DND-41 (cell line): Measurements from ENCODE around the gene ZNF22.

Experiments used
- ATAC-seq: fragments of 200-7000 bp; cut with Tn5 transposase; 3 replicates; pipeline ENCODE4 v1.9.1; 2021; ENCODE audit warnings: low read depth; ENCODE audit not compliant: insufficient read depth
- DNase-seq: peaks from one replicate; pipeline ENCODE4 v3.0.0-alpha.2; 2020
- H2AFZ ChIP-seq: 2 replicates; pipeline ENCODE4 v1.6.0; 2012; ENCODE audit warnings: low read depth, low read length
- H3K27ac ChIP-seq: 2 replicates; pipeline ENCODE4 v1.5.1; 2012; ENCODE audit warnings: low read length, inconsistent platforms
- H3K27me3 ChIP-seq: fragments of 200-600 bp; sonication (generic); 2 replicates; pipeline ENCODE4 v1.6.0; 2012; ENCODE audit warnings: low read length, mild to moderate bottlenecking, inconsistent platforms; ENCODE audit not compliant: insufficient read depth, poor library complexity
- H3K36me3 ChIP-seq: 2 replicates; pipeline ENCODE4 v1.5.1; 2012; ENCODE audit warnings: low read length, inconsistent platforms; ENCODE audit not compliant: insufficient read depth
- H3K4me1 ChIP-seq: 2 replicates; pipeline ENCODE4 v1.5.1; 2012; ENCODE audit warnings: mild to moderate bottlenecking, low read length; ENCODE audit not compliant: insufficient read depth
- H3K4me2 ChIP-seq: 2 replicates; pipeline ENCODE4 v1.6.0; 2012; ENCODE audit warnings: mild to moderate bottlenecking, moderate library complexity, low read length, inconsistent platforms; ENCODE audit not compliant: insufficient read depth
- H3K4me3 ChIP-seq, 2 experiments: fragments of 200-600 bp in 1 of 2; shearing (Covaris generic) in 1 of 2; 2 replicates each; pipeline ENCODE4 v1.5.1; 2012 to 2016; ENCODE audit warnings: inconsistent platforms in 2 of 2, low read length in 2 of 2, mild to moderate bottlenecking in 2 of 2, low read depth in 1 of 2, moderate library complexity in 1 of 2
- H3K79me2 ChIP-seq: 2 replicates; pipeline ENCODE4 v1.6.0; 2012; ENCODE audit warnings: low read length, inconsistent platforms; ENCODE audit not compliant: insufficient read depth
- H3K9ac ChIP-seq: 2 replicates; pipeline ENCODE4 v1.6.0; 2012; ENCODE audit warnings: low read depth, mild to moderate bottlenecking, inconsistent platforms, low read length, moderate library complexity
- H3K9me3 ChIP-seq: 2 replicates; pipeline ENCODE4 v1.5.1; 2012; ENCODE audit warnings: low read length, moderate library complexity, mild to moderate bottlenecking, inconsistent platforms; ENCODE audit not compliant: insufficient read depth, severe bottlenecking
- H4K20me1 ChIP-seq: 2 replicates; pipeline ENCODE4 v1.6.0; 2012; ENCODE audit warnings: low read length; ENCODE audit not compliant: insufficient read depth
- EZH2 ChIP-seq: IDR thresholded peaks from 3 replicates; pipeline ENCODE4 v1.6.1; 2012; ENCODE audit warnings: borderline replicate concordance, low read depth, mild to moderate bottlenecking, moderate library complexity, low read length, inconsistent platforms; ENCODE audit not compliant: severe bottlenecking
- TF ChIP-seq, protein P1 (sequence below): IDR thresholded peaks from 2 replicates; pipeline ENCODE4 v1.5.1; 2012; ENCODE audit warnings: borderline replicate concordance, low read length, moderate library complexity, mild to moderate bottlenecking; ENCODE audit not compliant: poor library complexity, severe bottlenecking; ENCODE audit errors: extremely low read depth

The ZNF22 gene

DNA sequence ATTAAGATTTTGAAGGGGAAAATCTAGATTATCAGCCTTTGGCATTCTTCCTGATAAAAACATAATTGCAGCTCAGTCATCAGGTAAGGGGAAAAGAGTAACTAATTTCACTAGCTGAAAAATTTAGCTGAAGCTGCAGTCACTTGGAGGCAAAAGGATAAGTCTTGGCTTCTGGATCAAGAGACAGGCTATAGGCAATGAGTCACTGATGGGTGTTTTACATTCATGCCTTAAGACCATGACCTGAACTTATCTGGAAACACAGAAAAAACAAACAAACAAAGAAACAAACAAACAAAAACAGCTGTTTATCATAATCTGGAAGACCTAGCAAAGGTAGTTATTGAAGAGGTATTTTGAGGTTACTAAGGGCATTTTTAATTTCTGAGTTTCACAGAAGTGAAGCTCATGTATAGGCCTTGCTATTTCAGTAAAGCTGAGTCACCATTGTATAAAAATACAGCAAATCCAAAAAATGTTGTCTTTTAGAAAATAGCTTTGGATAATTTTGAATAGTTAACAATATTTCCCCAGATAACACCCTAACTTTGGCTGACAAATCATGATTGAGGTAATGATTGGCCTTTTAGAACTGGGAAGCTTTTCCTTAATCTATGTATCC lies 40.3 kb downstream of the ZNF22 start:
- Histone ChIP-seq H2AFZ (no peak overlapping the region), H3K9ac (no peak overlapping the region), H3K79me2 (no peaks in the 10 kb centered on the region), H3K9me3 (no peaks in the 10 kb centered on the region), H4K20me1 (no peaks in the 10 kb centered on the region), H3K4me1 (no peaks in the 10 kb centered on the region), H3K27me3 (peaks cover 3% of the 10 kb centered on the region), H3K4me3 (no peak overlapping the region), H3K27ac (no peak overlapping the region), H3K36me3 (no peaks in the 10 kb centered on the region), H3K4me2 (no peak overlapping the region)
- ATAC-seq (no peak), DNase-seq (no peak)
- TF ChIP-seq EZH2: no peak
- TF ChIP-seq, protein P1, sequence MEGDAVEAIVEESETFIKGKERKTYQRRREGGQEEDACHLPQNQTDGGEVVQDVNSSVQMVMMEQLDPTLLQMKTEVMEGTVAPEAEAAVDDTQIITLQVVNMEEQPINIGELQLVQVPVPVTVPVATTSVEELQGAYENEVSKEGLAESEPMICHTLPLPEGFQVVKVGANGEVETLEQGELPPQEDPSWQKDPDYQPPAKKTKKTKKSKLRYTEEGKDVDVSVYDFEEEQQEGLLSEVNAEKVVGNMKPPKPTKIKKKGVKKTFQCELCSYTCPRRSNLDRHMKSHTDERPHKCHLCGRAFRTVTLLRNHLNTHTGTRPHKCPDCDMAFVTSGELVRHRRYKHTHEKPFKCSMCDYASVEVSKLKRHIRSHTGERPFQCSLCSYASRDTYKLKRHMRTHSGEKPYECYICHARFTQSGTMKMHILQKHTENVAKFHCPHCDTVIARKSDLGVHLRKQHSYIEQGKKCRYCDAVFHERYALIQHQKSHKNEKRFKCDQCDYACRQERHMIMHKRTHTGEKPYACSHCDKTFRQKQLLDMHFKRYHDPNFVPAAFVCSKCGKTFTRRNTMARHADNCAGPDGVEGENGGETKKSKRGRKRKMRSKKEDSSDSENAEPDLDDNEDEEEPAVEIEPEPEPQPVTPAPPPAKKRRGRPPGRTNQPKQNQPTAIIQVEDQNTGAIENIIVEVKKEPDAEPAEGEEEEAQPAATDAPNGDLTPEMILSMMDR: no peak

DNA sequence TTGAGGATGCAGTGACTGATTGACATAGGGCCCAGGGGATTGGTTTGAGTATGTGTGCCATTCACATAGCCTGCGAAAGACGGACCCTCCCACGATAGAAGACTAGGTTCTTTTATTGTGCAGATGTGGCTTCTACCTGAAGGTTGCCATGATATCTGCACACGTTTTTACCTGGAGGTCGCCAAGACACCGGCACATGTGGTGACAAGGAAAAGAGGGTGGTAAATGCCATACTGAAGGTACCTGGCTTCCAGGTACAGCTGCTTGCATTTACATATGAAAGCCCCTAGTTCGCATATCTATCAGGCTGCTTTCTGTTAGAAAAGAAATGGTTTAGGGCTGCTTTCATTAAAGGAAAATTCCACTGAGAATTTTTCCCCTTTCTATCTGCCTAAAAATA lies 43.6 kb downstream of the ZNF22 start:
- Histone ChIP-seq H4K20me1 (no peaks in the 10 kb centered on the region), H3K4me3 (no peak overlapping the region), H3K27ac (no peak overlapping the region), H2AFZ (no peak overlapping the region), H3K79me2 (no peaks in the 10 kb centered on the region), H3K9me3 (no peaks in the 10 kb centered on the region), H3K9ac (no peak overlapping the region), H3K27me3 (peaks cover 3% of the 10 kb centered on the region), H3K4me1 (no peaks in the 10 kb centered on the region), H3K4me2 (no peak overlapping the region), H3K36me3 (no peaks in the 10 kb centered on the region)
- no peak for DNase-seq
- ATAC-seq: no peak
- TF ChIP-seq, protein P1: no peak

DNA sequence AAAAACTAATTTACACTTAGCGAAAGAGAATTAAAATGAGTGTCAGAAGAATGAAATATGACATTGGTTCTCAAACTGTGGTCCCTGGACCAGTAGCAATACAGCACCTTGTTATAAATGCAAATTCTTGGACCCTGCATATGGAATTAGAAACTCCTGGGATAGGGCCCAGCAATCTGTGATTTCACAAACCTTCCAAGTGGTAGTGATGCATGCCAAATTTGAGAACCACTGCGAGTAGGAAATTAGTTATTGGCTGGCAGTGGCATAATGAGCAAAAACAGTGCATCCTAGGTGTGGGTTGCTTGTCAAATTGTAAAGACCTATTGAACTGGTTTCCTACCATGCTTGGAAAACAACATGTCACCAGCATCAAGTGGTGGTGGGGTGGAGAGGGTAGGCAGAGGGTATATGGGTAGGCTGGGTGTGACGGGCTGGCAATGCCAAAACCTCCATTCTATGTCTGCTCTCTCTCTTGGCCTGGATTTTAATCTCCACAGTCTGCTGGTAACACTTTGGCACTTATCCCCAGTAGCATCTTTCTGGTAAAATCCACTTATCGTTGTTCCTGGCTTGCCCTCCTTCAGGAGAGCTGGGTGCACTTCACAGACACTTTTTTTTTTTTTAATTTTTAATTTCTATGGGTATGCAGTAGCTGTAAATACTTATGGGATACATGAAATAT lies 50.0 kb downstream of the ZNF22 start:
- no peak overlapping the region for H3K4me2 ChIP-seq
- H3K9me3 ChIP-seq: no peaks in the 10 kb centered on the region
- peaks cover 3% of the 10 kb centered on the region for H3K27me3 ChIP-seq
- no peak overlapping the region for H3K9ac ChIP-seq
- H3K36me3 ChIP-seq: no peaks in the 10 kb centered on the region
- H3K4me3 ChIP-seq: no peak overlapping the region
- TF ChIP-seq EZH2: no peak
- TF ChIP-seq, protein P1: no peak
- no peak overlapping the region for H2AFZ ChIP-seq
- DNase-seq (no peak), ATAC-seq (no peak)
- no peaks in the 10 kb centered on the region for H3K4me1 ChIP-seq
- no peak overlapping the region for H3K27ac ChIP-seq
- no peaks in the 10 kb centered on the region for H3K79me2 ChIP-seq
- H4K20me1 ChIP-seq: no peaks in the 10 kb centered on the region
